Stimulated activated naive CD8-positive, alpha-beta T cell treated with anti-CD3 and anti-CD28 coated beads, Interleukin-15, Interleukin-2, amounts not matched to agents 100 U/mL and 50 U/mL, for 24 hours (primary cell): ENCODE data around the gene MAGI3.
"Not testable (repeated sequence)": the region's sequence is repeated elsewhere in the genome, so short reads cannot be mapped to it uniquely, and the experiment has no call there.

Experiments
- ATAC-seq: fragments of 150-1000 bp; cut with Tn5 transposase; one replicate; pipeline ENCODE4 v1.10.0; 2021
- DNase-seq: peaks from one replicate; pipeline ENCODE4 v3.0.0; 2021

Gene MAGI3

GRCh38 chr1:113399062-113399583 is 8.8 kb downstream of the MAGI3 start:
- DNase-seq (no peak), ATAC-seq (no peak)

- ATAC-seq (no peak), DNase-seq (no peak)
Observed at GRCh38 chr1:113401067-113401466, 10.8 kb downstream of the MAGI3 start.

GRCh38 chr1:113401728-113402127 is 11.4 kb downstream of the MAGI3 start:
- DNase-seq: no peak
- ATAC-seq: no peak

GRCh38 chr1:113403065-113403464 is 12.8 kb downstream of the MAGI3 start:
- DNase-seq (no peak), ATAC-seq (no peak)

- DNase-seq (no peak), ATAC-seq (no peak)
Observed at GRCh38 chr1:113405573-113405972, 15.3 kb downstream of the MAGI3 start.

- not testable (repeated sequence) for ATAC-seq
Observed at GRCh38 chr1:113406149-113406548, 15.8 kb downstream of the MAGI3 start.

GRCh38 chr1:113409363-113409762 is 19.0 kb downstream of the MAGI3 start:
- ATAC-seq (no peak), DNase-seq (no peak)

More at GRCh38 chr1:113406149-113406548, 15.8 kb downstream of the MAGI3 start:
- not testable (repeated sequence) for DNase-seq

- ATAC-seq, DNase-seq: not testable (repeated sequence)
Observed at GRCh38 chr1:113412020-113412419, 21.7 kb downstream of the MAGI3 start.

GRCh38 chr1:113415310-113416070 is 25.2 kb downstream of the MAGI3 start:
- DNase-seq (no peak), ATAC-seq (no peak)

- DNase-seq, ATAC-seq: not testable (repeated sequence)
Observed at GRCh38 chr1:113416071-113416470, 25.8 kb downstream of the MAGI3 start.

GRCh38 chr1:113416496-113416895 is 26.2 kb downstream of the MAGI3 start:
- DNase-seq (no peak), ATAC-seq (no peak)

- DNase-seq: no peak
Observed at GRCh38 chr1:113422315-113423068, 32.2 kb downstream of the MAGI3 start.

GRCh38 chr1:113423826-113424225 is 33.5 kb downstream of the MAGI3 start:
- DNase-seq (no peak), ATAC-seq (no peak)

More at GRCh38 chr1:113422315-113423068, 32.2 kb downstream of the MAGI3 start:
- no peak for ATAC-seq

GRCh38 chr1:113429461-113430153 is 39.3 kb downstream of the MAGI3 start:
- DNase-seq (no peak), ATAC-seq (no peak)

- ATAC-seq: no peak
Observed at GRCh38 chr1:113433184-113433583, 42.9 kb downstream of the MAGI3 start.

GRCh38 chr1:113434081-113434873 is 44.0 kb downstream of the MAGI3 start:
- no peak for ATAC-seq
- DNase-seq: no peak

More at GRCh38 chr1:113433184-113433583, 42.9 kb downstream of the MAGI3 start:
- no peak for DNase-seq

GRCh38 chr1:113434874-113435175 is 44.5 kb downstream of the MAGI3 start:
- no peak for ATAC-seq
- no peak for DNase-seq

- DNase-seq: no peak
- no peak for ATAC-seq
Observed at GRCh38 chr1:113437554-113438341, 47.4 kb downstream of the MAGI3 start.

- no peak for ATAC-seq
- no peak for DNase-seq
Observed at GRCh38 chr1:113438505-113439276, 48.4 kb downstream of the MAGI3 start.

GRCh38 chr1:113439277-113439670 is 49.0 kb downstream of the MAGI3 start:
- DNase-seq: no peak
- ATAC-seq: no peak
